ENCODE measurements around the gene ITGAL.
"Not testable (repeated sequence)": the region's sequence is repeated elsewhere in the genome, so short reads cannot be mapped to it uniquely, and the experiment has no call there.

Gene ITGAL

DNA sequence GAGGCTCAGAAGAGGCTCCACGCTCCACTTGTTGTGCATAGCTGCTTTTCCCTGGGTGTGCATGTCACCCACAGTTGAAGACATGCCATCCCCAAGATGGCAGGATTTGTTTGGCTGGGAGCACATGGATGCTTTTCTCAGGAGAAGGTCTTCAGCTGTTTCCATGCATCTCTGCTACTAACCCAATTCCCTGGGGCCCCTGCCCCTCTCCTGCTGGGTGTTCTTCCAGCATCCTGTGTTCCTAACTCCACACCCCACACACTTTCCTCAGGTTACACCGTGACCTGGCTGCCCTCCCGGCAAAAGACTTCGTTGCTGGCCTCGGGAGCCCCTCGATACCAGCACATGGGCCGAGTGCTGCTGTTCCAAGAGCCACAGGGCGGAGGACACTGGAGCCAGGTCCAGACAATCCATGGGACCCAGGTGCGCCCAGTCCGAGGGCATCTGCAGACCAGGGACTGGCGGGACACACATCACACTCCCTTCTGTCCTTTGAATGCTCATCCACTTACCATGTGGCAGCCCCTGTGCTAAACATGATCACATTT, 21.5 kb downstream of the ITGAL start:
- no peak for DNase-seq

DNA sequence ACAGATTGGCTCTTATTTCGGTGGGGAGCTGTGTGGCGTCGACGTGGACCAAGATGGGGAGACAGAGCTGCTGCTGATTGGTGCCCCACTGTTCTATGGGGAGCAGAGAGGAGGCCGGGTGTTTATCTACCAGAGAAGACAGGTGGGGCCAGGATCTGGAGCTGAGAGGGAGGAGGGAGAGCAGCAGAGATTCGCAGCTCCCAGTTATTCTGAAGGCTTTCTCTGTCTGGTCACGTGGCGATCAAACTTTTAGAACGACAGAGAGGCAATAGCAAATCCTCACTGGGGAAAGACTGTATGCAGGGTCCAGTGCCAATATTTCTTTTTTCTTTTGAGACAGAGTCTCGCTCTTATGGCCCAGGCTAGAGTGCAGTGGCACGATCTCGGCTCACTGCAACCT, 22.2 kb downstream of the ITGAL start:
- no peak for DNase-seq

GRCh38 chr16:30499284-30499683, 26.7 kb downstream of the ITGAL start:
- no peak for DNase-seq

- DNase-seq: no peak
These were observed 31.1 kb downstream of the ITGAL start for GRCh38 chr16:30503403-30504296.

- DNase-seq: no peak
These were observed 36.7 kb downstream of the ITGAL start for GRCh38 chr16:30509081-30509765.

DNA sequence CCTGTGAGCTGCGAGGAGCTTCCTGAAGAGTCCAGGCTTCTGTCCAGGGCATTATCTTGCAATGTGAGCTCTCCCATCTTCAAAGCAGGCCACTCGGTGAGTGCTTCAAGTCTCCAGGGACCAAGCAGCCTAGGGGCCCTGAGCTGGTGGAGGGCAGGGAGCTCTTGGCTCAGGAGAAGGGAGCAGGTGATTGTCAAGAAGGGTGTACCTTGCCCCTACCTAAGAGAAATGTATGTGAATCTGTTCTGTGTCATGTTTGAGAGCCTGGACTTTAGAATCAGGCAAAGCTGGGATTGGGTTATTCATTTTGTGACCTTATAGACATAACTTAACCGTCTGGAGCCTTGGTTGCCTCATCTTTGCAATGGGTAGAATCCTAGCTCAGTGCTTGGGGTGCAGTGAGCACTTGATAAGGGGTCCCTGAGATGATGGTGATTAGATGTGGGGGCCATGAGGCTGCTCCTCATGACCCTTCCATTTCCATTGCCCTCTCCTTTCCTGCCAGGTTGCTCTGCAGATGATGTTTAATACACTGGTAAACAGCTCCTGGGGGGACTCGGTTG, 37.9 kb downstream of the ITGAL start:
- DNase-seq: no peak

DNA sequence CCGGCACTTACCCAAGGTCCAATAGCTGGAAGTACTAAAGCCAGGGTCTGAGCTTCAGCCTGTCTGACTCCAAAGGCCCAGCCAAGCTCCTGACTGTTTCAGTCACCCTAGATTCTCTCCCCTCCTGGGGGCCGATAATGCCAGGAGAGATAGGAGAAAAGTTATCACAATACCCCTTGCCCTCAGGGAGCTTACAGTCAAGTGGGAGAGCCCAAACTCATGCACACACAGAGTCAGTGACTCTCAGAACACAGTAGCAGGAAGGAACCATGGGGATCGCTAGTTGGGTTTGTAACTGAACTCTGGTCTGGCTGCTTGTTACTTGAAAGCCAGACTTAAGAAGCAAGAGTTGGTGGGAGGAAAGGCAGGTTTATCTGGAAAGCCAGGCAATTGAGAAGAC, 39.0 kb downstream of the ITGAL start:
- DNase-seq: no peak

DNA sequence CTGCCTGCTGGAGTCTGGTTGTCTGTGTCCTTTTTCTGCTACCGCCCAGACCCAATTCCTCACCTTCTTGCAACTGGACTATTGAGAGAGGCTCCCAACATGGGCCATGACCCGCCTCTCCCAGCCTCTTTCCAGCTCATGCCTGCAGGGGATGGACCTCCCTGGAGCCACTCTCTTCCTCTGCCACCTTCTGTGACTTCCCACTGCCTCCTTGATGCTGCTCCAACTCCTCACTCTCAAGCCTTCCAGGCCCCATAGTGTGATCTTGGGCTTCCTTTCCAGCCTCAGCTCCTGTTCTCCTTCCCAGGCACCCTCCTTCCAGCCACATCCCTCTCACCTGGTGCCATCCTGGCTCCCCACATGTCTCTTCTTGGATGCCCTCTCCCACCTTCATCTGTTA, 42.7 kb downstream of the ITGAL start:
- no peak for DNase-seq

DNA sequence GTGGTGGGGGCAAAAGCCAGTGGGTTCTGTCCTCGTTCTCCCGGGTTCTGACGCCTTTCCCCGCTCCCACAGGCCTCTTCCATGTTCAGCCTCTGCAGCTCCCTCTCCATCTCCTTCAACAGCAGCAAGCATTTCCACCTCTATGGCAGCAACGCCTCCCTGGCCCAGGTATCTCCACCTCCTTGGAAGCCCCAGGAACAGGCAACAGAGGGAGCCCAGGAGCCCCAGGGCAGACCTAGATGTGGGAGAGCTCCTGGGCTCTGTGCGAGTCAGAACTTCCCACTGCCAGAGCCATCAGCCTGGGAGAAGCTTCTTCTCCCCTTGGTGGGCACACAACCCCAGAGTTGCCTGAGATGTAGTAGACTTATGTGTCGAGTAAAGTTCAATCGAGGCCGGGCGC, 46.0 kb downstream of the ITGAL start:
- DNase-seq: no peak

GRCh38 chr16:30519120-30520049, 46.8 kb downstream of the ITGAL start:
- no peak for DNase-seq

DNA sequence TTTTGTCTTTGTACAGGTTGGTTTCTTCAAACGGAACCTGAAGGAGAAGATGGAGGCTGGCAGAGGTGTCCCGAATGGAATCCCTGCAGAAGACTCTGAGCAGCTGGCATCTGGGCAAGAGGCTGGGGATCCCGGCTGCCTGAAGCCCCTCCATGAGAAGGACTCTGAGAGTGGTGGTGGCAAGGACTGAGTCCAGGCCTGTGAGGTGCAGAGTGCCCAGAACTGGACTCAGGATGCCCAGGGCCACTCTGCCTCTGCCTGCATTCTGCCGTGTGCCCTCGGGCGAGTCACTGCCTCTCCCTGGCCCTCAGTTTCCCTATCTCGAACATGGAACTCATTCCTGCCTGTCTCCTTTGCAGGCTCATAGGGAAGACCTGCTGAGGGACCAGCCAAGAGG, 48.9 kb downstream of the ITGAL start:
- no peak for DNase-seq

- DNase-seq: no peak
These were observed 49.5 kb downstream of the ITGAL start for GRCh38 chr16:30521873-30522641.

DNA sequence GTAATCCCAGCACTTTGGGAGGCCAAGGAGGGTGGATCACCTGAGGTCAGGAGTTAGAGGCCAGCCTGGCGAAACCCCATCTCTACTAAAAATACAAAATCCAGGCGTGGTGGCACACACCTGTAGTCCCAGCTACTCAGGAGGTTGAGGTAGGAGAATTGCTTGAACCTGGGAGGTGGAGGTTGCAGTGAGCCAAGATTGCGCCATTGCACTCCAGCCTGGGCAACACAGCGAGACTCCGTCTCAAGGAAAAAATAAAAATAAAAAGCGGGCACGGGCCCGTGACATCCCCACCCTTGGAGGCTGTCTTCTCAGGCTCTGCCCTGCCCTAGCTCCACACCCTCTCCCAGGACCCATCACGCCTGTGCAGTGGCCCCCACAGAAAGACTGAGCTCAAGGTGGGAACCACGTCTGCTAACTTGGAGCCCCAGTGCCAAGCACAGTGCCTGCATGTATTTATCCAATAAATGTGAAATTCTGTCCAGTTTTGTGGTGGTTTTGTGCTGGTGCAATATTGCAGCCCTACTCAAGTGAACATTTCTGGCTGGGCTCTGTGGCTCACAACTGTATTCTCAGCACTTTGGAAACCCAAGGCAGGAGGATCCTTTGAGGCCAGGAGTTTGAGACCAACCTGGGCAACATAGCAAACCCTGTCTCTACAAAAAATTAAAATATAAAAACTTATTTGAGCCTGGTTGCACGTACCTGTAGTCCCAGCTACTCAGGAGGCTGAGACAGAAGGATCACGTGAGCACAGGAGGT, 50.3 kb downstream of the ITGAL start:
- DNase-seq: not testable (repeated sequence)

DNA sequence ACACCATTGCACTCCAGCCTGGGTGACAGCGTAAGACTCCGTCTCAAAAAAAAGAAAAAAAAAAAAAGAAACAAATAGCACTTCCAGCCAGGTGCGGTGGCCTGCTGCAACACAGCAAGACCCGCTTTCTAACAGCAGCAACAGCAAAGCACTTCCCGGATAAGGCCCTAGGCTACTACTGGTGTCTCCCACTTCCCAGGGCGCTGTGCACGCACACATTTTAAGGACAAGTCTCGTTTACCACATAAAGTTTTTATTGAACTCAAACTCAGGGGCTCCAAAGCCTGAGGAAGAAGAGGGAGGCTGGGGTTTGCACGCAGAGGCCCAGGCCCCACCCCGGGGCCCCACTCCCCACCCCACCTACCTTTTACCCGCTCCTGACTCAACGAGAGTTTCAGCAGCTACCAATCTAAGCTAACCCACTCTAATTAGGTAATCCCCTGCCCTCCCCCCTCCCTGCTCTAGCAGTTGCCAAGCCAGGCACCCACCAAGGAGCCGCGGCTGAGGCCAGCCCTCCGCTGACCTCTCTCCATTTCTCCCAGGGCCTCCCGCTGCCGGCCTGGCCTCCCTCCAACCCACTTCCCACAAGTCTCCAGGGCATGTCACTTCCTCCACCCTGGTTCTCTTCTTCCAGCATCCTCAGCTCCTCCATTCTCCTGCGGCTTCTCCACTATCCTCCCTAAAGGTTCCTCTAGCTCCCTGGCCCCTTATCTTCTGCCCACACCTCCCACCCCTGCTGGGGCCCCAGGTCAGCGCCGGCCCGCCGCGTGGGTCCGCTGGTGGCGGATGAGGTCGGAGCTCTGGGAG, 51.4 kb downstream of the ITGAL start:
- DNase-seq: no peak

DNA sequence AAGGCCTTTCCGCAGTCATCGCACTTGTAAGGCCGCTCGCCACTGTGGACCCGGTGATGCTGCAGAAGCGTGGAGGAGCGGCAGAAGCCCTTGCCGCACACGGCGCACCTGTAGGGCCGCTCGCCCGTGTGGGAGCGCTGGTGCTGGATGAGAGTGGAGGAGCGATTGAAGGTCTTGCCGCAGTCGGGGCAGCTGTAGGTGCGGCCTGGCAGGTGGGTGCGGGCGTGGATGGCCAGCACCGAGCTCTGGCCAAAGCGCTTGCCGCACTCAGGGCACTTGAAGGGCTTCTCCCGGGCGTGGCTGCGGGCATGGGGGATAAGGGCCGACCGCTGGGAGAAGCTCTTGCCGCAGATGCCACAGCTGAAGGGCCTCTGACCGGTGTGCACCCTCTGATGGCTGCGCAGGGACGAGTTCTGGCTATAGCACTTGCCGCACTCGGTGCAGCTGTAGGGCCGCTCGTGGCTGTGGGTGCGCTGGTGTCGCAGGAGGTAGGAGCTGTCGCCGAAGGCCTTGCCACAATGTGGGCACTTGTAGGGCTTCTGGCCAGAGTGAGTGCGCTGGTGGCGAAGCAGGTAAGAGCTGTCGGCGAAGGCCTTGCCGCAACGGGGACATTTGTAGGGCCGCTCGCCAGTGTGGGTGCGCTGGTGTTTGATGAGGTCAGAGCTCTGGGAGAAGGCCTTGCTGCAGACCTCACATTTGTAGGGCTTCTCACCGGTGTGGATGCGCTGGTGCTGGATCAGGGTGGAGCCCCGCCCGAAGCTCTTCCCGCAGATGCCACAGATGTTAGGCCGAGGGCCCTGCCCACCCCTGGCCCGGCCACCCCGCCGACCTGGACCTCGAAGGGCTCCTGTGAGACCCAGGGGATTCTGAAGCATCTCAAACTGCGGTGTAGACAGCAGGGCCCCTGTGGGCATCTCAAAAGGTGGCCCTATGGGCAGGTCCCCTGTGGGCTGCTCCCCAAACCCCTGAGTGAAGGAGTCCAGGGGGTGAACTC, 52.3 kb downstream of the ITGAL start:
- DNase-seq: no peak

DNA sequence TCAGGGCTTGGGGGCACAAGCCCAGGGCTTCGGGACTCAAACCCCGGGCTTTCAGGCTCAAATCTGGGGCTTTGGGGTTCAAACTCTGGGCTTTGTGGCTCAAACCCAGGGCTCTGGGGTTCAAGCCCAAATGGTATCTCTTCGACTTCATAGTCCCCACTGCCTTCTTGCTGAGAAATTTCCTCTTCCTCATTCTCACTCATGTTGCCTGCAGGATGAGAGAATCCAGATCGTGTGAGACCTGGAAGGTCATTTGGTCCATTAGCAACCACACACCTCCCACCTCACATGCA, 53.2 kb downstream of the ITGAL start:
- DNase-seq: no peak

DNA sequence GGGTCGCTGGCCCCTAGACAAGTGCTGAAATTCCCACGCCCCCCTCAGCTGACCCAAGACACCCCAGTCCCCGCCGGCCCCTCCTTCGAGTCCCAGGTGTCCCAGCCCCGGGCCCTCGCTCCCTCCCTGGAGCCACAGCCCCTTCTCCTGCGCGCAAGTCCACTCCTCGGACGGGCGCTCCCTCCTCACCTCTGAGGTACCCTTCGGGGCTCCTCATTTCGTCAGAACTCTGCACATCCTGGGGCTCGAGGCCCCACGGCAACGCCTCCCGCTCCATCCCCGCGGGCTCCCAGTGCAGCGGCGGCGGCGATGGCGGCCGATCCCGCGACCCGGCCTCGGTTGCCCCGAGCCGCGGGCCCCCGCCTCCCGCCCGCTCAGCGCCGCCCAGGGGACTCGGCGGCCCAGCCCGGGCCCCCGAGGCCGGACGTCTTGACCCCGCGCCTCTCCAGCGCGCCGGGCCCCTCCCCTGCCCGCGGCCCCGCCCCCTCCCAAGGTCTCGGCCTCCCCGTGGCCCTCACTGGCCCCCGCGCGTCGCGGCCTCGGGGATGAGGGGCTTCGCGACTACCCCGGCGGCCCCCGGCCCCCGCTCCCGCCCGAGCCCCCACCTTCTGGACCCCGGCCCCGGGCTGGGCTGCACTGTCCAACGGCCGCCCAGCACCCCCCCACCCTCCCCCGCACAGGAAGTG, 53.7 kb downstream of the ITGAL start, which contains the start of gene ZNF768:
ZNF768 (minus strand) TSS at position 430 of the 686 bp plus-strand sequence; CDS start at position 277, 153 bp downstream.
- DNase-seq: no peak
